Activated gamma-delta T cell (primary cell): ENCODE data around the gene PDE4D.
"Not testable (repeated sequence)": the region's sequence is repeated elsewhere in the genome, so short reads cannot be mapped to it uniquely, and the experiment has no call there.

ENCODE experiments used
- DNase-seq: peaks from one replicate; lab custom pipeline; 2025; lab: John Stamatoyannopoulos, UW

The PDE4D gene

GRCh38 chr5:59328709-59329296 lies 564.7 kb downstream of the PDE4D start:
- no peak for DNase-seq

DNA sequence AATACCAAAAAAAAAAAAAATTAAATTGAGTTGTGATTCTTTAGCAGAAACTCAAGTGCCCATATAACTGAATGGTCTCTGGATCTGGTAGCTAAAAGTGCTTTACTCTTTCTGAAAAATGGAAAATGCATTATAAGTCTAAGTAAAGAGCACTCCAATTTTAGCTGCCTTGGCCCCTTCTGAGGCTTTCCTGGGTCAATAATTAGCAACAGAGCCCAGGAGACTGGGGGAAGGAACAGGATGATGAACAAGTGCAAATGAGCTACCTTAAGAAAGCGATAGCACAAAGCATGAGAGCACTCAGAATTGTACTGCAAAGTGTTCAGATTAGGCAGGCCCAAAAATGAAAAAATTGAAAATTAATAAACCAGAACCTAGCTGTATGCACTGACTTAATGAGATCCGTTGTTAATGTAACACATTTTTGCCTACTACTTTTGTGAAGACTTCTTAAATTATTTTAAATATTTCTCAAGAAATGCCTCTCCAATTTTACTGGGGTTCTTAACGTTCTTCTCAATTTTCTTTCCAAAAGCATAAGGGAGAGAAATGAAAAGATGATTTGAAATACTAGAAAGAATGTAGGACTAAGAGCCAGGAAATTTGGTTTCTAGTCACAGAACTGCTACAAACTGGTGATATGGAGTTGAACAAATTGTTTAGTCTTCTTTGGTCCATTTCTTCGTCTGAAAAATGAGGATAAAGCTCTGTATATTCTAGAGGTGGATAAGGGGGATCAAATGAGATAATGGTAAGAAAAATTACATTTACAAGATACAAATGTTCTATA lies 566.1 kb downstream of the PDE4D start:
- no peak for DNase-seq

GRCh38 chr5:59326596-59326995 lies 566.9 kb downstream of the PDE4D start:
- DNase-seq, result no peak

GRCh38 chr5:59325070-59325469 lies 568.5 kb downstream of the PDE4D start:
- no peak for DNase-seq

DNA sequence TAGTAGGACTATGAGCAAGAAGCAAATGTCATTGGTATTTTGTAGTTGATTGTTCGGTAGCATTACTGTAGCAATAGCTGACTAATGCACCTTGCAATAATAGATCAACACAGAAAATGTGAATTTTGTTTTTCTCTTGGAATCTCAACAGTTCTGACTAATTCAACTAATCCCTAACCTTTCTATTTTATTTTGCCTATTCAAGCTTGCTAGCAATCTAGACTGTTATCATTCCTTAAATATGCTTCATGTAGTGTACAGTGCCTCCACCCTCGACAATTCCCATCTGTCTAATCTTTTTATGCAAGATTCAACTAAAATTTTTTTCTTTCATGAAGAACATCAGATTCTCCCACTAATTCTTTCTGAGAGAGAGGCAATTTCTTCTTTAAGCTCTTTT lies 570.6 kb downstream of the PDE4D start:
- DNase-seq, result no peak

- no peak for DNase-seq
Measured at GRCh38 chr5:59322058-59322457, 571.5 kb downstream of the PDE4D start.

DNA sequence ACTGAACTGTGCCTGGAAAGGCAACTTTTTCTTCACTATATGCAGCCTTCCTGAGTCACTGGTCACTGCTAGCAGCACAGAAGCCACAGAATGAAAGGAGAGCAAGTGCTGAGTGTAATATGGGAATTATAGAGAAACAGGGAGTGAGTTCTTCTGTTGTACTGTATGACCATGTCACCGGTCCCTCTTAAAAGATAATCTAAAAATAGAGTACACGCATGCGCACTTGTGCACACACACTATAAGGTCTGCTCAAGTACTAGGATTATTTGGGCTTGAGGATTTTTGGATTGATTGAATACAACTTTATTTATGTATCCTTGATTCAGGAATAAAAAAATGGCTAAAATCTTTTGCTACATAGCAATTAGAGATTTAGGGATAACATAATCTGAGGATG lies 571.9 kb downstream of the PDE4D start:
- no peak for DNase-seq

DNA sequence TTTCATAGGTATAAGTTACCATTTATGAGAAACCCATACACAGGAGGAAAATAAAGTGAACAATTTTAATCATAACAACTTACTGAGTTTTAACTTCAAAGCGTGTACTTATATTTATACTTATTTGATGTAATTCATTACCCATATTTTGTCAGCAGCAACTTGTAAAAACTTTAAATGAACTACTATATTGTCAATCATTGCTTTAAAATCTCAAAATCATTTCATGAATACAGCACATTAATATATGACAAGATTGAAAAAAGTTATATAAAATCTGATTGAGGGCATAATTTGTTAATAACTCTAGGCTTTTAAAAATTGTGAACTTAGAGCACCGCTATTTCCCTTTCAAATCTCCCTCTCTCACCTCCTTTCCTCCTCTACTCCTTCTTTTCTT lies 573.1 kb downstream of the PDE4D start:
- DNase-seq, result no peak

- no peak for DNase-seq
Measured at GRCh38 chr5:59319250-59319649, 574.3 kb downstream of the PDE4D start.

GRCh38 chr5:59317774-59318205 lies 575.7 kb downstream of the PDE4D start:
- no peak for DNase-seq

GRCh38 chr5:59317023-59317773 lies 576.3 kb downstream of the PDE4D start:
- DNase-seq, result no peak

- DNase-seq, result no peak
Measured at GRCh38 chr5:59312223-59312622, 581.3 kb downstream of the PDE4D start.

GRCh38 chr5:59308685-59309084 lies 584.8 kb downstream of the PDE4D start:
- DNase-seq, result not testable (repeated sequence)

DNA sequence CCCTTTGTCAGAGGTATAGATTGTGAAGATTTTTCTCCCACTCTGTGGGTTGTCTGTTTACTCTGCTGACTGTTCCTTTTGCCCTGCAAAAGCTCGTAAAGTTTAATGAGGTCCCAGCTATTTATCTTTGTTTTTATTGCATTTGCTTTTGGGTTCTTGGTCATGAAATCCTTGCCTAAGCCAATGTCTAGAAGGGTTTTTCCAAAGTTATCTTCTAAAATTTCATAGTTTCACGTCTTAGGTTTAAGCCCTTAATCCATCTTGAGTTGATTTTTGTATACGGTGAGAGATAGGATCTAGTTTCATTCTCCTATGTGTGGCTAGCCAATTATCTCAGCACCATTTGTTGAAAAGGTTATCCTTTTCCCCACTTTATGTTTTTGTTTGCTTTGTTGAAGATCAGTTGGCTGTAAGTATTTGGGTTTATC lies 590.2 kb downstream of the PDE4D start:
- DNase-seq, result not testable (repeated sequence)

DNA sequence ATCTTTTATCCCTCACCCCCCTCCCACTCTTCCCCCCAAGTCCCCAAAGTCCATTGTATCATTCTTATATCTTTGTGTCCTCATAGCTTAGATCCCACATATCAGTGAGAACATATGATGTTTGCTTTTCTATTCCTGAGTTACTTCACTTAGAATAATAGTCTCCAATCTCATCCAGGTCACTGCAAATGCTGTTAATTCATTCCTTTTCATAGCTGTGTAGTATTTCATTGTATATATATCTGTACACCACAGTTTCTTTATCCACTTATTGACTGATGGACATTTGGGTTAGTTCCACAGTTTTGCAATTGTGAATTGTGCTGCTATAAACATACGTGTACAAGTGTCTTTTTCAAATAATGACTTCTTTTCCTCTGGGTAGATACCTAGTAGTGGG lies 591.0 kb downstream of the PDE4D start:
- not testable (repeated sequence) for DNase-seq

DNA sequence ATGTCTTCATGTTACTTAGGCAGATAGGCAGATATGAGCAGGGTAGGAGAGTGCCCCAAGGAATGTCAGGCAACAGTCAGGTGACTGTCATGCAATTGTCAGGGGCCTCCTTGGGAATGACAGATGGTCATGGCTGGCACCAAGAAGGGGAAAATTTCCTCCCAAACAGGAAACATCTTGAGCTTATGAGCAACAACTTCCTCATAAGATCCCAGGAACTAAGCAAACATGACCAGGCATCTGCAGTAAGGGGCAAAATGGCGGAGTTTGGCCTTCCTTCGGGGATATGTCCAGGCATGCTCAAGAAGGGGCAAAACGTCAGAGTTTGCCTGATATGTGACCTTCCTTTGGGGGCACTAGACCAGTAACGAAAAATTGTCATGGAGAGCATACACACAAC lies 591.8 kb downstream of the PDE4D start:
- DNase-seq, result no peak

DNA sequence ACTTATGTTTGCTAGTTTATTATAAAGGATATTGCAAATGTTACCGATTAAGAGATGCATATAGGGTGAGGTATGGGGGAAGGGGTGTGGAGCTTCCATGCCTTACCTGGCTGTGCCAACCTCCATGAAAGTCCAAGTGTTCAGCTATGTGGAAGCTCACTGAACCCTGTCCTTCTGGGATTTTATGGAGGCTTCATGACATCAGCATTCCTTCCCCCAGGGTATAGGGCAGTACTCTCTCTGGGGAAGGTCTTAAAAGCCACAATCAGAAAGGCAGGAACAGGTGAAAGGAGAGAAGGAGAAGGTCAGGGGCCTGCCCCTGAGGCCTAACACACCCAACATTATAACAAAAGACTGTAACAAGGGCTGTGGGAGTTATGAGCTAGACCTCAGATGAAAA lies 592.6 kb downstream of the PDE4D start:
- no peak for DNase-seq

DNA sequence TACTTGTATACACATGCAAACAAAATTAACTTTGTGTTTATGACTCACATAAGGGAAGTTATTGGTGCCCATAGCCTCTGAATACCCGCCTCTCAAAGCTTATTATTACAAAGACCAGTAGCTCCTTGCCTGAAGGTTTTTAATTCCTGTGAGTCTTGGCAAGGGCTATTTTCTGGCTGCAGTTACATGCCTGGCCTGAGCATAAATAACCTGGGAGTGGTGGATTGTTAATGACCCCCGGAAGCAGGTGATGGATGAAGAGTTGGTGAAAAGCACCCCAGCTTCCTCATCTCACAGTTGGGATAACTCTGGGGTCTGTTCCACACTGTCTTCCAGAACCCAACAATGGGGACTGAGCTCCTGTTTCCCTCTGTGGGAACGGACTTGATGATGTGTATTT lies 594.5 kb downstream of the PDE4D start:
- no peak for DNase-seq

DNA sequence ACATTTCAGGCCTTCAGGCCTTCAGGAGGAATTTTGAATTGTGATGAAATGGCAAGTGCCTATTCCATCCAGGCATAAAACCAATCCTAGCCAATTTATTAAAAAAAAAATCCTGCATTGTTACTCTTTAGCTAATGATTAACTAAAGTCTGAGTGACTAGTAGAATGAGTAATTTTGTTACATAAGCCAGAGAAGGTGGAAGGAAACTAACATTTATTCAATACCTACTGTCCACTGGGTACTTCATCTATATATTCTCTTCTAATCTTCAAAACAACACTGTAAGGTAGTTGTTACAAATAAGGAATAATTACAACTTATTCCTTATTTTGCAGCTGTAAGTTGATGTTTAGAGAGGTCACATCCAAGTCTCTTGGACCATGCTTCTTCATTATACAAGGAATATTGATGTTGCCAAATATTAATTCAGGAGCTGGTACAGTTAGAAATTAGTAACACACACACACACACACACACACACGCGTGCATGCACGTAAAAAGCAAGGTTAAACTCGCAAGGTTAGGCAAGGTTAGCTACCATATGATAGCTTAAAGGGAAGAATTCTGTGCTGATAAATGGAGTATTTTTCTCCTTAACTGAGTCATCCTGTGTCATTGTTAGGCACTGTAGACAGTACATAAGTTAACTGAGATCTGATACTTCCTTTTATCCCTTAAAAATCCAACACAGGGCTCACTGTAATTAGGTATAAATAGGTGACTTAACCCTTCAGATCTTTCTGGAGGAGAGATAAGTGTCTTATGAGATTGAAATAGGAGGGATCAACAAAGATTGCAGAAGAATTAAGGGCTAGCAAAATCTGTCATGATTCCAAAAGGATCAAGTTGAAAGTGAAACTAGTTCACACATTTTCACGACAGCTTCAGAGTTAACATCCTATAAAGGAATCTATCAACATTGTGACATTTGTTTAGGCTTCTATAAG lies 596.9 kb downstream of the PDE4D start:
- no peak for DNase-seq

DNA sequence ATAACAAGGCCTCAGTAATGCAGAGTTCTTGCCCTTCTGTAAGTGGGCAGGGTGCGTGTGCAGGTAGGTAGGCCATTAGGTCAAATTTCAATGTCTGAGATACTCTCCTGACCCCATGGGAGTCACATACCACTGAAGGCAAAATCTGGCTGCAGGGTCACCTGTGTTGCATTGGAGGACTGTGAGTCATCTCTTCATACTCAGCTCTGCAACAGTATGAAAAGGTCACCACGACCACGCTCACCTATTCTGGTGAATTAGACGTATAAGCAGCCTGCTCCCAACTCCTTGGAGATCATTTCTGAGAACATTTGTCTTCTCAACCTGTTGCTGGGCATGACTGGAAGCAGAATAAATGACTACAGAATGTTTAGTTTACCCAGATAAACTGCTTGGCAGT lies 599.8 kb downstream of the PDE4D start:
- no peak for DNase-seq

DNA sequence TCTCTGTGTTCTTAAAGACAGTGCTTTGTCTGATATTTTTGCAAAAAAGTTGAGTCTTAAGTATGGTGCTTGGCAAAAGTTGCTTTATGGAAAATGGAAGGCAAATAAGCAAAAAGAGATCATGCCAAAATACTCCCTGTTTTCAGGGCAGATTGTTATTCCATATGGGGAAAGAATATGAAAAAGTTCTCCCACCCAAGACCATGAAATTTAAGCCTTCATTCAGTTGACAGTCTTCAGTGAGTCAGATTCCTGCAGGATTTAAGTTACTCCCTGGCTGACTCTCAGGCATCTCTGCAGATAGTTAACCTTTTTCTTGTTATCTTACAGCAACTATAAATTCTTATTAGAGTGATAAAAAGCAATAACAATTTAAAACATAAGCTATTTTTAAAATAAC lies 601.6 kb downstream of the PDE4D start:
- DNase-seq, result no peak

GRCh38 chr5:59287884-59288283 lies 605.6 kb downstream of the PDE4D start:
- no peak for DNase-seq
